ENCODE results near the gene MAML1. TPM values are rescaled to one million over a fixed set of nuclear protein-coding genes. Genes with fewer than 3 reads are reported as not detected.

The MAML1 gene
- total and polyA plus RNA-seq, 4 donors, result 2.2 to 7.6 (median 6.3) TPM

DNA sequence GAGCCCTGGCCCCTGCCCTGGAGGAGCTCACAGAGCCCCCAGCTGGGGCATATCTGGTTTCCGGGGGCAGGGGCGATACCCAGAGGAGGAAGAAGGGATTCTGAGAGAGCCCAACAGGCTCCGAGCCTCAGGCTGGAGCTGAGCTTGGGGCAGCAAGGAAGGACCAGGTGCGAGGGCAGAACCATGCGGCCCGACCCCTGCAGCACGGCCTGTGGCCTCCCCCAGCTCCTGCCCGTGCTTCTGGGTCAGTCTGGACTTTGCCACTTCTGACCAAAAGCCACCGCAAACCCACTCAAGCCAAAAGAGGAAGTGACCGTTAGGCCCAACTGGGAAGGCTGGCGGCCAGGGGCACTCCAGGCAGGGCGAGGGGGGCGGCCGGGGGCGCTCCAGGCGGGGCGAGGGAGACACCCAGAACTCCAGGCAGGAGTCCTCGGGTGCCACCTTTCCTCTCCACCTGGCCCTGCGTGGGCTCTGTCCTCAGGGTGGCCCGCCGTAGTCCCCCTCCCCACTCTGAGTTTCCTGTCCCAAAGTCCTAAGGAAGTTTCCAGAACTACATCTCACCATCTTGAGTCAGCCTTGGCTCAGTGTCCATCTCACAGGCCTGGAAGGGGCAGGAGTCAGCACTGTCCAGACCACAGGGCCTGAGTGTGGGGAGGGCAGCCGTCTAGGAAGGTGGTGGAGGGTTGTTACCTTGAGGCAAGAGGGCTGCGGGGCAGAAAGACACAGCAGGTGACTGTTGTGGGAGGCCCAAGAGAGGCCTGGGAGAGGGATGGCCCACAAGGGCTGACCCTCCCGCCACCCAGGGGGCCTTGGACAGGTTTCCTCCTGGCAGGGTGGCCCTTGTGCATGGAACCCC lies 60.2 kb downstream of the MAML1 start:
- WGBS, result 74% methylated on average over 24 of the region's 24 CpGs
- Histone ChIP-seq H3K9ac (ENCODE audit: low read depth in 1 of 2, low read length in 2 of 2) (no peak overlapping the region), H3K4me1 (ENCODE audit: control insufficient read depth in 4 of 4, insufficient read depth in 4 of 4, low read length in 3 of 4) (peaks cover 0 to 47% (median 33%) of the 10 kb centered on the region in 4 donors), H3K27me3 (ENCODE audit: control insufficient read depth in 4 of 4, insufficient read depth in 4 of 4, low read length in 3 of 4) (no peaks in the 10 kb centered on the region), H3K9me3 (ENCODE audit: control insufficient read depth in 4 of 4, low read length in 3 of 4) (no peaks in the 10 kb centered on the region), H3K36me3 (ENCODE audit: control insufficient read depth in 4 of 4, insufficient read depth in 3 of 4, low read depth in 1 of 4, low read length in 3 of 4) (peaks cover 0 to 6% (median 3%) of the 10 kb centered on the region in 4 donors), H3K4me3 (ENCODE audit: low read depth in 1 of 3, low read length in 3 of 3) (no peak overlapping the region), H3K27ac (ENCODE audit: low read depth in 1 of 2, low read length in 2 of 2) (peak overlapping the region; percentile 36 to 51)
- TF ChIP-seq EGR1 (IDR thresholded peaks at IDR 0.05; ENCODE audit: low read depth in 2 of 2) (no peak), FOXA1 (IDR thresholded peaks at IDR 0.05) (no peak), HNF4A (conservative IDR thresholded peaks at IDR 0.05) (no peak), RXRA (IDR thresholded peaks at IDR 0.05) (no peak), TAF1 (conservative IDR thresholded peaks at IDR 0.05) (no peak), MAX (IDR thresholded peaks at IDR 0.05) (no peak), NR2F2 (IDR thresholded peaks at IDR 0.05) (no peak), YY1 (IDR thresholded peaks at IDR 0.05) (no peak), SP1 (IDR thresholded peaks at IDR 0.05) (no peak), REST (IDR thresholded peaks at IDR 0.05) (no peak), HNF4G (IDR thresholded peaks at IDR 0.05) (no peak)
- TF ChIP-seq, protein P1, sequence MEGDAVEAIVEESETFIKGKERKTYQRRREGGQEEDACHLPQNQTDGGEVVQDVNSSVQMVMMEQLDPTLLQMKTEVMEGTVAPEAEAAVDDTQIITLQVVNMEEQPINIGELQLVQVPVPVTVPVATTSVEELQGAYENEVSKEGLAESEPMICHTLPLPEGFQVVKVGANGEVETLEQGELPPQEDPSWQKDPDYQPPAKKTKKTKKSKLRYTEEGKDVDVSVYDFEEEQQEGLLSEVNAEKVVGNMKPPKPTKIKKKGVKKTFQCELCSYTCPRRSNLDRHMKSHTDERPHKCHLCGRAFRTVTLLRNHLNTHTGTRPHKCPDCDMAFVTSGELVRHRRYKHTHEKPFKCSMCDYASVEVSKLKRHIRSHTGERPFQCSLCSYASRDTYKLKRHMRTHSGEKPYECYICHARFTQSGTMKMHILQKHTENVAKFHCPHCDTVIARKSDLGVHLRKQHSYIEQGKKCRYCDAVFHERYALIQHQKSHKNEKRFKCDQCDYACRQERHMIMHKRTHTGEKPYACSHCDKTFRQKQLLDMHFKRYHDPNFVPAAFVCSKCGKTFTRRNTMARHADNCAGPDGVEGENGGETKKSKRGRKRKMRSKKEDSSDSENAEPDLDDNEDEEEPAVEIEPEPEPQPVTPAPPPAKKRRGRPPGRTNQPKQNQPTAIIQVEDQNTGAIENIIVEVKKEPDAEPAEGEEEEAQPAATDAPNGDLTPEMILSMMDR (IDR thresholded peaks at IDR 0.05; ENCODE audit: low read depth, low read length, missing input control), result no peak
- TF ChIP-seq, protein P2, sequence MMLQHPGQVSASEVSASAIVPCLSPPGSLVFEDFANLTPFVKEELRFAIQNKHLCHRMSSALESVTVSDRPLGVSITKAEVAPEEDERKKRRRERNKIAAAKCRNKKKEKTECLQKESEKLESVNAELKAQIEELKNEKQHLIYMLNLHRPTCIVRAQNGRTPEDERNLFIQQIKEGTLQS (IDR thresholded peaks at IDR 0.05), result no peak
- TF ChIP-seq, protein P3, sequence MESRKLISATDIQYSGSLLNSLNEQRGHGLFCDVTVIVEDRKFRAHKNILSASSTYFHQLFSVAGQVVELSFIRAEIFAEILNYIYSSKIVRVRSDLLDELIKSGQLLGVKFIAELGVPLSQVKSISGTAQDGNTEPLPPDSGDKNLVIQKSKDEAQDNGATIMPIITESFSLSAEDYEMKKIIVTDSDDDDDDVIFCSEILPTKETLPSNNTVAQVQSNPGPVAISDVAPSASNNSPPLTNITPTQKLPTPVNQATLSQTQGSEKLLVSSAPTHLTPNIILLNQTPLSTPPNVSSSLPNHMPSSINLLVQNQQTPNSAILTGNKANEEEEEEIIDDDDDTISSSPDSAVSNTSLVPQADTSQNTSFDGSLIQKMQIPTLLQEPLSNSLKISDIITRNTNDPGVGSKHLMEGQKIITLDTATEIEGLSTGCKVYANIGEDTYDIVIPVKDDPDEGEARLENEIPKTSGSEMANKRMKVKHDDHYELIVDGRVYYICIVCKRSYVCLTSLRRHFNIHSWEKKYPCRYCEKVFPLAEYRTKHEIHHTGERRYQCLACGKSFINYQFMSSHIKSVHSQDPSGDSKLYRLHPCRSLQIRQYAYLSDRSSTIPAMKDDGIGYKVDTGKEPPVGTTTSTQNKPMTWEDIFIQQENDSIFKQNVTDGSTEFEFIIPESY (IDR thresholded peaks at IDR 0.05), result no peak
- no peak for DNase-seq (ENCODE audit: low spot score)
